Pancreas (tissue), 10 donors: Measurements from ENCODE around the gene DPYSL5. TPM values are rescaled to one million over a fixed set of nuclear protein-coding genes. Genes with fewer than 3 reads are reported as not detected.
"Not testable (repeated sequence)": the region's sequence is repeated elsewhere in the genome, so short reads cannot be mapped to it uniquely, and the experiment has no call there.

Experiments
- ATAC-seq, 4 donors: fragments of 200-7000 bp; cut with Tn5 transposase; one replicate each; pipeline versions ENCODE4 v1.8.0 to v1.9.1; 2020; ENCODE audit warnings: mild to moderate bottlenecking in 4 of 4, moderate library complexity in 4 of 4
- DNase-seq, 6 donors: peaks; one replicate each; pipeline ENCODE4 v3.0.0-alpha.2; 2020
- FAIRE-seq: peaks from 2 replicates; lab custom pipeline; 2012; peaks lifted over from hg19 to GRCh38; lab: Jason Lieb, UNC
- H3K27ac ChIP-seq, 4 donors: fragments of 200-600 bp; sonication (generic); 1 replicate in 3 of 4; 2 replicates in 1 of 4; pipeline versions ENCODE4 v1.5.0 to v1.8.0; 2020
- H3K27me3 ChIP-seq, 4 donors: fragments of 200-600 bp; one replicate each; pipeline ENCODE4 v1.8.0; 2021
- H3K36me3 ChIP-seq, 3 donors: fragments of 200-600 bp; sonication (generic) in 1 of 3; one replicate each; pipeline versions ENCODE4 v1.5.0 to v1.8.0; 2020 to 2021
- H3K4me1 ChIP-seq, 3 donors: fragments of 200-600 bp; one replicate each; pipeline ENCODE4 v1.8.0; 2021
- H3K4me3 ChIP-seq, 4 donors: fragments of 200-600 bp; sonication (generic) in 2 of 4; one replicate each; pipeline versions ENCODE4 v1.5.0 to v1.8.0; 2020 to 2021
- H3K9me3 ChIP-seq, 4 donors: fragments of 200-600 bp; one replicate each; pipeline ENCODE4 v1.8.0; 2021
- WGBS, 2 donors: extraction: QIAGEN DNeasy Blood & Tissue Kit; methylation state at CpG; one replicate each; pipeline ENCODE4 v1.1.7; 2013; 5-methylcytosine and 5-hydroxymethylcytosine counted together
- intact Hi-C, 3 donors: fragments of 100-400 bp; cut with DNase I; formaldehyde crosslinking; loops; one replicate each; pipeline versions ENCODE4 v1.11.1 to v1.14.2; 2022
- polyA plus RNA-seq, 2 donors: library from polyadenylated mRNA; stranded (reverse); fragments of 200-250 nt; gene quantifications; one replicate each; pipeline ENCODE4 v1.2.3, GENCODE V29; 2013
- total RNA-seq, 6 donors: library from RNA; stranded (reverse); fragmentation: NEBNext Ultra II Directional in 4 of 6; extraction: Animal tissue kit (Norgen Biotek cat#: 25700) in 4 of 6; gene quantifications; one replicate each; pipeline versions ENCODE4 v1.2.1 to v1.2.4, GENCODE V29; 2021 to 2023
- TF ChIP-seq, protein P1 (sequence below), 4 donors: fragments of 200-600 bp; sonication (generic) in 3 of 4; IDR thresholded peaks; one replicate each; pipeline versions ENCODE4 v1.5.0 to v1.8.0; 2021; ENCODE audit warnings: antibody characterized with exemption in 4 of 4
- donor health status: healthy with polysubstance abuse.
- donor health status: DM: no; HTN: no; CAD: no; lungs with moderate emphysema.
- donor health status: DM: no; HTN: no; CAD: no.
- donor health status: control.
- donor health status: control.
- donor health status: Bipolar disorder and iron deficiency.
- donor health status: DM: yes; HTN: yes; CAD: no.
- donor health status: DM: no; HTN: no; CAD: no.
- donor health status: DM: no; HTN: no; CAD: no.
- donor health status: DM: yes; HTN: yes; CAD: no.

Gene DPYSL5
- total and polyA plus RNA-seq, 8 donors, result 0.02 to 0.12 (median 0.09) TPM; not detected in 5

DNA sequence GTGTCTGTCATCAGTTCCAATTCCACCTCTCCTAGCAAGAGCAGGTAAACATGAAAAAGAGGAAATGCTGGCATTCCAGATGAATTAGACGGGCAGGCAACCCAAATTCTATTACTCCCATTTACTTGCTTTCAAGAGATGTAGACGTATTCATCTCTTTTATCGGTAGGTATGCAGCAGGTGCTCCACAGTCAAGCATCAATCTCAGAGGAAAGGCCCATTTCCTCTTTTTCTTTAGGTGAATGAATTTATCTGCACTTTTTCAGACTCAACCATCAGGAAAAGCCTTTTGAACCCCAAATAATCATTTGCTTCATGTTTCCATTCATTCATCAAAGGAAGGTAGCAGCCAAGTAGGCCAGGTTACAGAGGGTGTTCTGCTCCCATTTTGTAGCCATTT is 27.9 kb downstream of the DPYSL5 start:
- TF ChIP-seq, protein P1, sequence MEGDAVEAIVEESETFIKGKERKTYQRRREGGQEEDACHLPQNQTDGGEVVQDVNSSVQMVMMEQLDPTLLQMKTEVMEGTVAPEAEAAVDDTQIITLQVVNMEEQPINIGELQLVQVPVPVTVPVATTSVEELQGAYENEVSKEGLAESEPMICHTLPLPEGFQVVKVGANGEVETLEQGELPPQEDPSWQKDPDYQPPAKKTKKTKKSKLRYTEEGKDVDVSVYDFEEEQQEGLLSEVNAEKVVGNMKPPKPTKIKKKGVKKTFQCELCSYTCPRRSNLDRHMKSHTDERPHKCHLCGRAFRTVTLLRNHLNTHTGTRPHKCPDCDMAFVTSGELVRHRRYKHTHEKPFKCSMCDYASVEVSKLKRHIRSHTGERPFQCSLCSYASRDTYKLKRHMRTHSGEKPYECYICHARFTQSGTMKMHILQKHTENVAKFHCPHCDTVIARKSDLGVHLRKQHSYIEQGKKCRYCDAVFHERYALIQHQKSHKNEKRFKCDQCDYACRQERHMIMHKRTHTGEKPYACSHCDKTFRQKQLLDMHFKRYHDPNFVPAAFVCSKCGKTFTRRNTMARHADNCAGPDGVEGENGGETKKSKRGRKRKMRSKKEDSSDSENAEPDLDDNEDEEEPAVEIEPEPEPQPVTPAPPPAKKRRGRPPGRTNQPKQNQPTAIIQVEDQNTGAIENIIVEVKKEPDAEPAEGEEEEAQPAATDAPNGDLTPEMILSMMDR (IDR thresholded peaks at IDR 0.05), result no peak
- ATAC-seq (no peak), FAIRE-seq (no peak), DNase-seq (no peak)
- Histone ChIP-seq H3K9me3 (no peaks in the 10 kb centered on the region), H3K27ac (no peak overlapping the region), H3K36me3 (no peaks in the 10 kb centered on the region), H3K27me3 (no peaks in the 10 kb centered on the region), H3K4me1 (no peaks in the 10 kb centered on the region), H3K4me3 (no peak overlapping the region)
- 66 to 69% methylated on average over 3 of the region's 3 CpGs for WGBS, 2 donors
- intact Hi-C loops, result no loop called here

DNA sequence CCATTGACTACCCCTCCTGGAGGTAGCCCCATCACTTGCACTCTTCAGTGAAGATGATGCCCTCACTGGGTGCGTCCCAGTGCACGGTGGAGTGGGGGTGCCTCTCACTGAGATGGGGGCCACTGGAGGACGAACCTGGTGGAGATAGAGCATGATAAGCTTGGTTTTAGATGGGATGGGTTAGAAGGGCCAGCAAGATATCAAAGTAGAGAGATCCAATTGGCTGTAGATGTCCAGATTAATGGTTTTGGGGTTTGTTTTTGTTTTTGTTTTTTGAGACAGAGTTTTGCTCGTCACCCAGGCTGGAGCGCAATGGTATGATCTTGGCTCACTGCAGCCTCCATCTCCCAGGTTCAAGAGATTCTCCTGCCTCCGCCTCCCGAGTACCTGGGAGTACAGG is 28.3 kb downstream of the DPYSL5 start:
- ATAC-seq (no peak), FAIRE-seq (no peak), DNase-seq (no peak)
- TF ChIP-seq, protein P1 (IDR thresholded peaks at IDR 0.05), result no peak
- intact Hi-C loops, result no loop called here
- H3K4me1 ChIP-seq, result no peaks in the 10 kb centered on the region
- 88 to 95% methylated on average over 7 of the region's 7 CpGs for WGBS, 2 donors
- H3K27ac ChIP-seq, result no peak overlapping the region
- H3K4me3 ChIP-seq, result no peak overlapping the region
- H3K27me3 ChIP-seq, result no peaks in the 10 kb centered on the region
- H3K36me3 ChIP-seq, result no peaks in the 10 kb centered on the region
- H3K9me3 ChIP-seq, result no peaks in the 10 kb centered on the region

DNA sequence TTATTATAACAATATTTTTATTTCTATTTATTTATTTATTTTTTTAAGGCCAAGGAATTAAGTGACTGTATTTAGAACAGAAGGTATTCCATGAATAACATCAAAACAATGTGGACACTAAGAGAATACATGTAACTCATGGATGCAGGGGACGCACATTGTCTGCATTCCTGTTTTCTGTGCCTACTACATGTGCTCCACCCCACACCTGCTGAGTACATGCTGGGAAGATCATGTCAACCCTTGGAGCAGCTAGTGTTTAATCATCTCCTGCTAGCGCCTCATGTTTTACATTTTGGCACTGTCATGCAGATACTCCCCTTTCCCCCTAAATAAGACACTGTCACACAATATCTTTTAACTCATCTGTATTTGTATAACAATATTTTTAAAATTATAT is 29.3 kb downstream of the DPYSL5 start:
- FAIRE-seq, result no peak
- Histone ChIP-seq H3K27me3 (no peaks in the 10 kb centered on the region), H3K4me3 (no peak overlapping the region), H3K4me1 (no peaks in the 10 kb centered on the region), H3K27ac (no peak overlapping the region), H3K9me3 (no peaks in the 10 kb centered on the region), H3K36me3 (no peaks in the 10 kb centered on the region)
- WGBS, 2 donors, result 86 to 96% methylated on average over 2 of the region's 2 CpGs
- intact Hi-C loops, result no loop called here
- no peak for DNase-seq
- no peak for ATAC-seq
- TF ChIP-seq, protein P1 (IDR thresholded peaks at IDR 0.05), result no peak

DNA sequence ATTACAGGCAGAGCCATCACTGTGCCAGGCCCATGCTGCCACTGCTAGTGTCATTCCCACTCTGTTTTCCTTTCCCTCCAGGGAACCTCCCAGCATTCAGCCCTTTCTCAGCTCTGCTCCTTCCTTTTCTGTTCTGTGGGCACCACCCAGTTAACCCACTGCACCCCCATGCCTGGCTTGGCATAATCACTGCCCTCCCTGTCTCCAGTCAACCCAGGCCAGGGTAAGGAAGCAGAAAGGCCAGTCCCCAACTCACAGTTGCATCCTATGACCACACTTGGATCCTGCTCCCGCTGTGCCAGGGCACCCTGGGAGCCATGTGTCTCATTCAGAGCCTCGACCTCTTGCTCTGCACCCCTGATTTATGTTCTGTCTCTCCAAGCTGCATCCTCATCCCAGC is 32.2 kb downstream of the DPYSL5 start:
- FAIRE-seq, result no peak
- no peak for ATAC-seq
- no peaks in the 10 kb centered on the region for H3K36me3 ChIP-seq
- 82 to 92% methylated on average over 2 of the region's 2 CpGs for WGBS, 2 donors
- DNase-seq, result no peak
- H3K27me3 ChIP-seq, result no peaks in the 10 kb centered on the region
- no peaks in the 10 kb centered on the region for H3K9me3 ChIP-seq
- no peak overlapping the region for H3K4me3 ChIP-seq
- no peaks in the 10 kb centered on the region for H3K4me1 ChIP-seq
- TF ChIP-seq, protein P1 (IDR thresholded peaks at IDR 0.05), result no peak
- intact Hi-C loops, result no loop called here
- H3K27ac ChIP-seq, result no peak overlapping the region

DNA sequence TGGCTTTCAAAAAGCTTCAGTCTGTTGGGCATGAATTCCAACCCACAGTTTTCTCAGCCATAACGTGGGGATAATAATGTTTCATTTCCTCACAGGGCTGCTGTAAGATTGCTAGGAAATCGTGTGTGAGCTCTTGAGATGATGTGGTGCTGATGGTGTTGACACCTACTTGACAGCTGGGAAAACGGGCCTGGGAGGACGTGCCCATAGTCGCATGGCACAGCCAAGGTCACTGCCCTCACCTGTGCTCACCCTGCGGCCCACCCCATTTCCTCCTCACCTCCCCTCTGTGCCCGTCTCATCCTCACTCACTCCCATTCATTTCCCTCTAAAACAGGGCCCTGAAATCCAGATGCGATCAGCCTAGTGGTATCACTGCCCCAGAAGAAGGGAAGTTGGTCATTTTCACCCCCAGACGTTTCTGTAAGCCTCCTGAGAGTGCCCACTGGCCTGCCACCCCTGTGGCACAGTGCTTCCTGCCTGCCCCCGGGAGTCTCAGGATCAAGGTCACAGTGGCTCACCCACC is 33.0 kb downstream of the DPYSL5 start:
- no peak overlapping the region for H3K4me3 ChIP-seq
- H3K9me3 ChIP-seq, result no peaks in the 10 kb centered on the region
- no peaks in the 10 kb centered on the region for H3K36me3 ChIP-seq
- WGBS, 2 donors, result 48 to 56% methylated on average over 10 of the region's 10 CpGs
- FAIRE-seq, result no peak
- TF ChIP-seq, protein P1 (IDR thresholded peaks at IDR 0.05), result no peak
- no peaks in the 10 kb centered on the region for H3K27me3 ChIP-seq
- no peak overlapping the region for H3K27ac ChIP-seq
- DNase-seq, result no peak
- intact Hi-C loops, result no loop called here
- no peaks in the 10 kb centered on the region for H3K4me1 ChIP-seq
- no peak for ATAC-seq

DNA sequence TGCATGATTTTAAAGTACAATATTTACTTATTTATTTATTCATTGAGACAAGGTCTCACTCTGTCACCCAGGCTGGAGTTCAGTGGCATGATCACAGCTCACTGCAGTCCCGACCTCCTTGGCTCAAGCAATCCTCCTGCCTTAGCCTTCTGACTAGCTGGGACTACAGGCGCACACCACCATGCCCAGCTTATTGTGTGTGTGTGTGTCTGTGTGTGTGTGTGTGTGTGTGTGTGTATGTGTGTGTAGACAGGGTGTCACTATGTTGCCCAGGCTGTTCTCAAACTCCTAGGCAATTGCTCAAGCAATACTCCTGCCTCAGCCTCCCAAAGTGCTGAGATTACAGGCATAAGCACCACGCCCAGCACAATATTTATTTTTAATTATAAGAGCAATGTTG is 34.3 kb downstream of the DPYSL5 start:
- H3K9me3 ChIP-seq, H3K27me3 ChIP-seq, ATAC-seq, H3K36me3 ChIP-seq, H3K4me1 ChIP-seq, H3K4me3 ChIP-seq, FAIRE-seq, H3K27ac ChIP-seq, DNase-seq, intact Hi-C loops: not testable (repeated sequence)
- 67 to 68% methylated on average over 3 of the region's 3 CpGs for WGBS, 2 donors
